ENCODE data around the gene DNASE2. TPM values are rescaled to one million over a fixed set of nuclear protein-coding genes. Genes with fewer than 3 reads are reported as not detected.

DNASE2 gene, protein sequence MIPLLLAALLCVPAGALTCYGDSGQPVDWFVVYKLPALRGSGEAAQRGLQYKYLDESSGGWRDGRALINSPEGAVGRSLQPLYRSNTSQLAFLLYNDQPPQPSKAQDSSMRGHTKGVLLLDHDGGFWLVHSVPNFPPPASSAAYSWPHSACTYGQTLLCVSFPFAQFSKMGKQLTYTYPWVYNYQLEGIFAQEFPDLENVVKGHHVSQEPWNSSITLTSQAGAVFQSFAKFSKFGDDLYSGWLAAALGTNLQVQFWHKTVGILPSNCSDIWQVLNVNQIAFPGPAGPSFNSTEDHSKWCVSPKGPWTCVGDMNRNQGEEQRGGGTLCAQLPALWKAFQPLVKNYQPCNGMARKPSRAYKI
- 101 TPM for total RNA-seq
- long read RNA-seq, transcript DNASE2-201 (6 exons, 1,955 nt), result major isoform, 157 of 262 reads
- long read RNA-seq, partial matches to known transcripts, result 69 of 262 reads
- long read RNA-seq, other reads (novel, unspliced or antisense), result 31 of 262 reads

DNA sequence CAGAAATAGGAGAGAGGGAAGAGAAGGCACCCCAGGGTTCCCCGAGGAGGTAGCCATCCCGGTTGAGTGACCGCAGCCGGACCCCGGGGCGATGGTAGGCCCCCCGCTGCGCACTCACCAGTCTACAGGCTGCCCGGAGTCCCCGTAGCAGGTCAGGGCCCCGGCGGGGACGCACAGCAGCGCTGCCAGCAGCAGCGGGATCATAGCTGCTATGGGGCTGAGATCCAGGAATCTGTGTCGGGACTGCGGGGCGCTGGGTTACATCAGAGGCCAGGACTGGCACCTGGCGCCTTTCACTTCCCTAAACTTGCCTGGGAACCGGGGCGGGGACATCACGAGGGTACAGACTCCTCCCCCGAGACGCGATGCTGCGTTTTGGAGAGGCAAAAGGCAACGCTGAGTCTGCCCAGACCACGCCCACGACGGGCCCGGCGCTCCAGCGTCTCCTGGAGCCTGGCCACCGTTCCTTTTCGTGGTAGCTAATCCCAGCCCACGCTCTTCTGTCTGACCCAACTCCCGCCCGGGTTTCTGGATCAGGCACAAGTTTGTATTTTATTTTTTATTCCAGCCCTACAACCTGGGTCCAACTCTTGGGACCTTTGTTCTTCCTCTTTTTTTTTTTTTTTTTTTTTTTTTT, at the start of gene DNASE2:
Gene DNASE2 (minus strand): TSS at position 278 of the 637 bp plus-strand sequence. CDS start 74 bp downstream, at position 204.
- TF ChIP-seq, protein P1, sequence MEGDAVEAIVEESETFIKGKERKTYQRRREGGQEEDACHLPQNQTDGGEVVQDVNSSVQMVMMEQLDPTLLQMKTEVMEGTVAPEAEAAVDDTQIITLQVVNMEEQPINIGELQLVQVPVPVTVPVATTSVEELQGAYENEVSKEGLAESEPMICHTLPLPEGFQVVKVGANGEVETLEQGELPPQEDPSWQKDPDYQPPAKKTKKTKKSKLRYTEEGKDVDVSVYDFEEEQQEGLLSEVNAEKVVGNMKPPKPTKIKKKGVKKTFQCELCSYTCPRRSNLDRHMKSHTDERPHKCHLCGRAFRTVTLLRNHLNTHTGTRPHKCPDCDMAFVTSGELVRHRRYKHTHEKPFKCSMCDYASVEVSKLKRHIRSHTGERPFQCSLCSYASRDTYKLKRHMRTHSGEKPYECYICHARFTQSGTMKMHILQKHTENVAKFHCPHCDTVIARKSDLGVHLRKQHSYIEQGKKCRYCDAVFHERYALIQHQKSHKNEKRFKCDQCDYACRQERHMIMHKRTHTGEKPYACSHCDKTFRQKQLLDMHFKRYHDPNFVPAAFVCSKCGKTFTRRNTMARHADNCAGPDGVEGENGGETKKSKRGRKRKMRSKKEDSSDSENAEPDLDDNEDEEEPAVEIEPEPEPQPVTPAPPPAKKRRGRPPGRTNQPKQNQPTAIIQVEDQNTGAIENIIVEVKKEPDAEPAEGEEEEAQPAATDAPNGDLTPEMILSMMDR (IDR thresholded peaks at IDR 0.05), result no peak
- H3K9me3 ChIP-seq, result no peaks in the 10 kb centered on the region
- intact Hi-C loops (cut with DNase I), result no loop called here
- H3K27ac ChIP-seq, result peak within 1 kb of the TSS; percentile 95
- peak within 1 kb of the TSS; percentile 84 for H3K4me3 ChIP-seq
- H3K36me3 ChIP-seq, result peaks cover 23% of the 10 kb centered on the region
- H3K27me3 ChIP-seq (ENCODE audit: low read depth), result peaks cover 15% of the 10 kb centered on the region
- ATAC-seq (peak; percentile 94 to 95), DNase-seq (peak; percentile 99)
- H3K4me1 ChIP-seq, result peaks cover 38% of the 10 kb centered on the region

DNA sequence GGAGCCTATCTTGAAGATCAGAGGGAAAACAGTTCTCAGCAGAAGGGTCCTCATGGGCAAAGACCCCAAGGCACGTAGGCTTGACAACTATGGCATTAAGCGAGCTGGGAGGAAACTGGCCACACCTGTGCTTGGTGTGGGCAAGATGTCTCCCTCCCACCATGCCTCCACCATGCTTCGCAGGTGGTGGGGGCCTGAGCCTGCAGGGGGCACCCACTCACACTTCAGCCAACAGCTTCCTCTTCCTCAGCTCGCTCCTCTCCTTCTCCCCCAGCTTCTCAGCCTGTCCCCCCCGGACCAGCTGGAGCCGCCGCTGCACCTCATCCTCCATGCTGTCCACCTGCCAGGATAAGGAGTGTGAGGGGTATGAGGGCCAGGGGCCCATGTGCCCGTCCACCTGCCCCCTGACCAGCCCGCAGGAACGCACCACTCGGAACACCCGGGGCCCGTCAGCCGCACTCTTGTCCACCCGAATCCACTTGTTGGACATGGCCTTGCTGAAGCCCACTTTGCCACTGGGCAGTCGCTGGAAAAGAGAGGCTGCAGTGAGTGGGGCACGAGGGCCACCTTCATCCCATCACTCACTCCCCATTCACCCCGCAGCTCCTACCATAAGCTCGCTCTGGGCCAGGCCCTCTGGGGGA, 48.9 kb upstream of the DNASE2 start:
- peaks cover 16% of the 10 kb centered on the region for H3K4me1 ChIP-seq
- peaks cover 60% of the 10 kb centered on the region for H3K36me3 ChIP-seq
- TF ChIP-seq, protein P1 (IDR thresholded peaks at IDR 0.05), result no peak
- ATAC-seq, result no peak
- no peaks in the 10 kb centered on the region for H3K27me3 ChIP-seq (ENCODE audit: low read depth)
- no peaks in the 10 kb centered on the region for H3K9me3 ChIP-seq
- intact Hi-C loops (cut with DNase I), result no loop called here
- DNase-seq, result no peak
- no peak overlapping the region for H3K27ac ChIP-seq
- no peak overlapping the region for H3K4me3 ChIP-seq

DNA sequence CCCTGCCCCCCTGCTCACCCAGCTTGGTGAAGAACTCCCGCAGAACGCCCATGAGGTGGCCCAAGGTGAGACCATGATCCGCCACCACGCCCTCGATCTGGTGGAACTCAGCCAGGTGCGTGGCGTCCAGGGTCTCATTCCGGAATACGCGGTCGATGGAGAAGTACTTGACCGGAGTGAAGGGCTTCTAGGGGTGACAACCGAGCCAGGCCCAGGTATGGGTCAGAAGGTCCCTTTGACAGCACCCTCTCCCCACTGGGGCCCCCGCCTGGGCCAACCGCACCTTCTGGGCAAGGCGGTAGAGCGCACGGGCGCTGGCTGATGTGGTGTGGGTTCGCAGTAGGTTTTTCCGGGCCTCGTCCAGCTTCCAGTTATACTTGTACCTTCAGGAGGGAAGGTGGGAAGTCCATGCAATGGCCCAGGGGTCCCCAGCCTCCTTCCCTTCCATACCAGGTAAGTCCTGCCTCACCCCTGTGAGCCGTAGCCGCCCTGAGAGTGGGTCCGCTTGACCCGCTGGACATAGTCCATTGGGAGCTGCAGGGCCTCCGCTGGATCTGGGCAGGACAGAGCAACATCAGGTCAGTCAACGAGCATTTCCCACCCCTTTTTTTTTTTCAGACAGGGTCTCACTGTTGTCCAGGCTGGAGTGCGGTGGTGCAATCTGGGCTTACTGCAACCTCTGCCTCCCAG, 43.5 kb upstream of the DNASE2 start:
- Histone ChIP-seq H3K9me3 (no peaks in the 10 kb centered on the region), H3K27me3 (ENCODE audit: low read depth) (no peaks in the 10 kb centered on the region), H3K4me1 (no peaks in the 10 kb centered on the region), H3K4me3 (no peak overlapping the region), H3K27ac (no peak overlapping the region), H3K36me3 (peaks cover 78% of the 10 kb centered on the region)
- ATAC-seq (no peak), DNase-seq (no peak)
- TF ChIP-seq, protein P1 (IDR thresholded peaks at IDR 0.05), result no peak
- intact Hi-C loops (cut with DNase I), result no loop called here

DNA sequence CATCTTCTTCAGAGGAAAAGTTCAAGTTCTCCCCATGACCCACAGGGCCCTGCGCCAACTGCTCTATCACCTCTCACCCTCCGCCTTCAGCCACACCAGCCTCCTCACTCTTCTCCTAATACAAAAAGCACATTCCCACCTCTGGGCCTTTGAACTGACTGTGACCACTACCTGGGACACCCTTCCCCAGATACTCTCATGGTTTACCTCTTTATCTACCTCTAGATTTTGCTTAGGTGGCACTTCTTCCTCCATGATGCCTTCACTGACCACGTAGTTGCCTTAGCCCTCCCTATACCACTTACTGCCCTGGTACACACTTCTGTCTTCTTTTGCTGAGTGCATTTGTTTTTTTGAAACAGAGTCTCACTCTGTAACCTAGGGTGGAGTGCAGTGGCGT, 41.7 kb upstream of the DNASE2 start:
- no peak for ATAC-seq
- no peaks in the 10 kb centered on the region for H3K27me3 ChIP-seq (ENCODE audit: low read depth)
- H3K4me3 ChIP-seq, result no peak overlapping the region
- no peak for DNase-seq
- TF ChIP-seq, protein P1 (IDR thresholded peaks at IDR 0.05), result no peak
- H3K27ac ChIP-seq, result no peak overlapping the region
- H3K36me3 ChIP-seq, result peaks cover 60% of the 10 kb centered on the region
- peaks cover 6% of the 10 kb centered on the region for H3K4me1 ChIP-seq
- H3K9me3 ChIP-seq, result no peaks in the 10 kb centered on the region
- intact Hi-C loops (cut with DNase I), result no loop called here

DNA sequence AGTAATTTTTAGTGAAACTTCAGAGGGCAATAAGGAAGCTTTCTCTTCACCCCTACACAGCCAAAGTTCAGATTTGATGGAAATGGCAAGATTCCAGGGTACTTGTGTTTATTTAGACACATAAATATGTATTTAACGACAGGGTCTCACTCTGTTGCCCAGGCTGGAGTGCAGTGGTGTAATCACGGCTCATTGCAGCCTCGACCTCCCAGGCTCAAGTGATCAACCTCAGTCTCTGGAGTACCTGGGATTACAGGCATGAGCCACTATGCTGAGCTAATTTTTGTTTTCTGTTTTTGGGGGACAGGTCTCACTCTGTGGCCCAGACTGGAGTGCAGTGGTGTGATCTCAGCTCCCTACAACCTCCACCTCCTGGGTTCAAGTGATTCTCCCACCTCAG, 39.8 kb upstream of the DNASE2 start:
- intact Hi-C loops (cut with DNase I), result no loop called here
- no peak overlapping the region for H3K27ac ChIP-seq
- ATAC-seq (no peak), DNase-seq (no peak)
- H3K36me3 ChIP-seq, result peaks cover 41% of the 10 kb centered on the region
- H3K9me3 ChIP-seq, result no peaks in the 10 kb centered on the region
- no peak overlapping the region for H3K4me3 ChIP-seq
- TF ChIP-seq, protein P1 (IDR thresholded peaks at IDR 0.05), result no peak
- H3K27me3 ChIP-seq (ENCODE audit: low read depth), result no peaks in the 10 kb centered on the region
- peaks cover 6% of the 10 kb centered on the region for H3K4me1 ChIP-seq
